IMR-90 (cell line): ENCODE data around the gene FOXC2. TPM values are rescaled to one million over a fixed set of nuclear protein-coding genes. Genes with fewer than 3 reads are reported as not detected.

Experiments
- ATAC-seq: fragments of 200-7000 bp; cut with Tn5 transposase; 2 replicates; pipeline ENCODE4 v1.9.1; 2020; ENCODE audit warnings: low read depth, mild to moderate bottlenecking, moderate library complexity
- BruUV-seq: library from RNA; stranded (reverse); fragments of 400-500 nt; replicated peaks from 2 replicates; lab custom pipeline; 2021; lab: Mats Ljungman, UMichigan
- CTCF ChIA-PET: fragments of 300-600 bp; formaldehyde crosslinking; extraction: SDS; loops from one replicate; lab custom pipeline; 2021; ENCODE audit warnings: antibody characterized with exemption; lab: Yijun Ruan, JAX
- POLR2A ChIA-PET: fragments of 300-600 bp; sonication (Branson Sonifier 250); formaldehyde crosslinking; loops from one replicate; lab custom pipeline; 2022; ENCODE audit warnings: antibody characterized with exemption; ENCODE audit not compliant: unreplicated experiment; lab: Charles Lee
- DNase-seq: peaks from one replicate; pipeline ENCODE4 v3.0.0; 2013
- H2AFZ ChIP-seq: replicated peaks from 2 replicates; pipeline ENCODE3; 2013; ENCODE audit warnings: low read length, mild to moderate bottlenecking; ENCODE audit not compliant: poor library complexity
- H2AK5ac ChIP-seq: 2 replicates; pipeline ENCODE4 v1.6.1; 2013; ENCODE audit warnings: low read depth, low read length, inconsistent platforms
- H2AK9ac ChIP-seq: replicated peaks from 2 replicates; pipeline ENCODE3; 2013; ENCODE audit warnings: mild to moderate bottlenecking, low read depth, low read length, moderate library complexity; ENCODE audit not compliant: poor library complexity
- H2BK120ac ChIP-seq: 2 replicates; pipeline ENCODE4 v1.6.1; 2013; ENCODE audit warnings: low read depth, low read length, inconsistent platforms
- H2BK15ac ChIP-seq: 3 replicates; pipeline ENCODE4 v1.6.1; 2013; ENCODE audit warnings: low read depth, low read length, inconsistent platforms
- H2BK20ac ChIP-seq: 2 replicates; pipeline ENCODE4 v1.6.1; 2013; ENCODE audit warnings: low read depth, mild to moderate bottlenecking, inconsistent platforms, low read length, moderate library complexity
- H2BK5ac ChIP-seq: 2 replicates; pipeline ENCODE4 v1.6.1; 2013; ENCODE audit warnings: mild to moderate bottlenecking, low read depth, low read length, inconsistent platforms; ENCODE audit not compliant: poor library complexity, severe bottlenecking
- H3K14ac ChIP-seq: replicated peaks from 2 replicates; pipeline ENCODE4 v1.6.1; 2013; ENCODE audit warnings: low read depth, low read length, inconsistent platforms
- H3K18ac ChIP-seq: 2 replicates; pipeline ENCODE4 v1.6.1; 2013; ENCODE audit warnings: low read depth, low read length, control low read depth
- H3K23ac ChIP-seq: 2 replicates; pipeline ENCODE4 v1.6.1; 2013; ENCODE audit warnings: low read depth, low read length, inconsistent platforms
- H3K27ac ChIP-seq: 2 replicates; pipeline ENCODE4 v1.5.1; 2013; ENCODE audit warnings: mild to moderate bottlenecking, control low read depth, low read length; ENCODE audit not compliant: insufficient read depth
- H3K27me3 ChIP-seq: 2 replicates; pipeline ENCODE4 v1.6.1; 2013; ENCODE audit warnings: low read length; ENCODE audit not compliant: control insufficient read depth, insufficient read depth
- H3K36me3 ChIP-seq: 2 replicates; pipeline ENCODE4 v1.6.1; 2013; ENCODE audit warnings: low read length, mixed read lengths; ENCODE audit not compliant: control insufficient read depth, insufficient read depth
- H3K4ac ChIP-seq: 2 replicates; pipeline ENCODE4 v1.6.1; 2013; ENCODE audit warnings: low read depth, low read length, inconsistent platforms
- H3K4me1 ChIP-seq: 2 replicates; pipeline ENCODE4 v1.6.1; 2013; ENCODE audit warnings: low read length, mixed read lengths; ENCODE audit not compliant: control insufficient read depth, insufficient read depth
- H3K4me2 ChIP-seq: 2 replicates; pipeline ENCODE4 v1.6.1; 2013; ENCODE audit warnings: low read depth, mild to moderate bottlenecking, control low read depth, low read length, moderate library complexity
- H3K4me3 ChIP-seq: 2 replicates; pipeline ENCODE4 v1.5.1; 2013; ENCODE audit warnings: low read depth, mild to moderate bottlenecking, control low read depth, low read length, moderate library complexity; ENCODE audit not compliant: insufficient read depth
- H3K56ac ChIP-seq: 2 replicates; pipeline ENCODE4 v1.6.1; 2013; ENCODE audit warnings: low read length, inconsistent platforms; ENCODE audit not compliant: insufficient read depth; ENCODE audit errors: extremely low read depth
- H3K79me1 ChIP-seq, 2 experiments: 2 replicates each; pipeline ENCODE4 v1.6.1; 2013; ENCODE audit warnings: low read length in 2 of 2, inconsistent platforms in 1 of 2, low read depth in 1 of 2
- H3K9ac ChIP-seq: 2 replicates; pipeline ENCODE4 v1.6.1; 2013; ENCODE audit warnings: low read depth, low read length, control low read depth
- H3K9me1 ChIP-seq: 2 replicates; pipeline ENCODE4 v1.6.1; 2013; ENCODE audit warnings: low read length, inconsistent platforms; ENCODE audit not compliant: insufficient read depth
- H3K9me3 ChIP-seq: 2 replicates; pipeline ENCODE4 v1.6.1; 2013; ENCODE audit warnings: low read length; ENCODE audit not compliant: control insufficient read depth, insufficient read depth
- H4K20me1 ChIP-seq: 2 replicates; pipeline ENCODE4 v1.6.1; 2013; ENCODE audit warnings: low read length, inconsistent platforms; ENCODE audit not compliant: insufficient read depth
- H4K5ac ChIP-seq: 2 replicates; pipeline ENCODE4 v1.6.1; 2013; ENCODE audit warnings: mild to moderate bottlenecking, low read depth, low read length, control low read depth
- H4K8ac ChIP-seq, 2 experiments: 2 replicates each; pipeline ENCODE4 v1.6.1; 2013; ENCODE audit warnings: low read depth in 2 of 2, low read length in 2 of 2, control low read depth in 1 of 2, inconsistent platforms in 1 of 2
- H4K91ac ChIP-seq: 2 replicates; pipeline ENCODE4 v1.6.1; 2013; ENCODE audit warnings: low read depth, low read length, inconsistent platforms; ENCODE audit not compliant: insufficient read depth
- MAFK ChIP-seq: IDR thresholded peaks from 2 replicates; pipeline ENCODE4 v1.6.1; 2012; ENCODE audit warnings: low read depth, low read length, improper control_type of control experiment
- MAZ ChIP-seq: IDR thresholded peaks from 2 replicates; pipeline ENCODE4 v1.6.1; 2012; ENCODE audit warnings: low read depth, mild to moderate bottlenecking, low read length, improper control_type of control experiment, moderate library complexity, borderline replicate concordance
- MXI1 ChIP-seq: IDR thresholded peaks from 2 replicates; pipeline ENCODE4 v1.6.1; 2012; ENCODE audit warnings: low read depth, mild to moderate bottlenecking, low read length, moderate library complexity, borderline replicate concordance
- RAD21 ChIP-seq: IDR thresholded peaks from 2 replicates; pipeline ENCODE4 v1.6.1; 2012; ENCODE audit warnings: low read length, improper control_type of control experiment
- RFX5 ChIP-seq: IDR thresholded peaks from 2 replicates; pipeline ENCODE4 v1.8.0; 2012; ENCODE audit warnings: low read depth, mild to moderate bottlenecking, low read length, moderate library complexity
- SMC3 ChIP-seq: fragments of 150-350 bp; IDR thresholded peaks from 2 replicates; pipeline ENCODE4 v1.6.1; 2016; ENCODE audit warnings: low read depth, mild to moderate bottlenecking, antibody characterized with exemption, low read length, moderate library complexity
- WGBS, 2 experiments: methylation state at CpG; one replicate each; pipeline versions ENCODE4 v1.1.5 to v1.1.7; 2013; ENCODE audit warnings: missing lambda C conversion rate in 2 of 2; ENCODE audit not compliant: insufficient read length in 1 of 2; ENCODE audit errors: extremely low coverage in 2 of 2; 5-methylcytosine and 5-hydroxymethylcytosine counted together
- dilution Hi-C: fragments of 300-500 bp; cut with HindIII; formaldehyde crosslinking; loops from one replicate; pipeline ENCODE4 v1.14.3; 2018; ENCODE audit warnings: low sequenced_read_pairs; ENCODE audit not compliant: unreplicated experiment
- in situ Hi-C: fragments of 300-500 bp; cut with MboI; formaldehyde crosslinking; loops from 3 replicates; pipeline ENCODE4 v1.14.3; 2019; ENCODE audit warnings: low sequenced_read_pairs, inconsistent platforms, mixed read lengths
- intact Hi-C: fragments of 100-400 bp; cut with micrococcal nuclease; formaldehyde crosslinking; loops from 2 replicates; pipeline ENCODE4 v1.10.0; 2022
- polyA plus RNA-seq, 3 experiments: library from polyadenylated mRNA; depleted of rRNA; stranded (reverse); fragments of >200 nt; gene quantifications; 2 replicates each; pipeline ENCODE4 v1.2.3, GENCODE V29; 2012; ENCODE audit warnings: low replicate concordance in 1 of 3
- total RNA-seq: library from RNA; depleted of rRNA; stranded (reverse); fragments of >200 nt; gene quantifications from 2 replicates; pipeline ENCODE4 v1.2.3, GENCODE V29; 2012
- TF ChIP-seq, protein P1 (sequence below): conservative IDR thresholded peaks from 2 replicates; pipeline ENCODE4 v1.5.1; 2012; ENCODE audit warnings: mild to moderate bottlenecking, low read depth, low read length, improper control_type of control experiment

The FOXC2 gene
- total and polyA plus RNA-seq, 2 of the 4 experiments (the other 2 are of a cell fraction): 0.90 to 6.4 TPM

- Histone ChIP-seq H3K9me3 (no peaks in the 10 kb centered on the region), H3K56ac (peak overlapping the region; percentile 51; the same call in 1 of the 2 replicates), H4K8ac (peak overlapping the region in 1 of 2 experiments; percentile 42; a peak in 2 of 4 replicates), H3K79me1 (peaks cover 9 to 29% of the 10 kb centered on the region in 2 experiments), H3K18ac (no peak overlapping the region), H4K20me1 (0 out of 2 replicates have a peak, but pooled peaks cover 7% of the 10 kb centered on the region), H3K23ac (peak overlapping the region; percentile 90), H2BK20ac (no peak overlapping the region; the same call in 1 of the 2 replicates), H3K27me3 (no peaks in the 10 kb centered on the region), H4K91ac (peak overlapping the region; percentile 76; the same call in 1 of the 2 replicates), H2BK120ac (peak overlapping the region; percentile 70), H3K14ac (peak overlapping the region; percentile 62; the same call in 1 of the 2 replicates), H3K36me3 (no peaks in the 10 kb centered on the region), H2BK15ac (peak overlapping the region; percentile 37; the same call in 1 of the 3 replicates), H3K9ac (peak overlapping the region; percentile 98), H3K4ac (peak overlapping the region; percentile 65; the same call in 1 of the 2 replicates), H2AK5ac (peak overlapping the region; percentile 40), H4K5ac (no peak overlapping the region; the same call in 1 of the 2 replicates), H3K27ac (peak overlapping the region; percentile 96), H2AK9ac (peak overlapping the region; percentile 84), H2BK5ac (peak overlapping the region; percentile 87), H3K9me1 (peaks cover 2% of the 10 kb centered on the region; the same call in 1 of the 2 replicates), H3K4me3 (peak overlapping the region; percentile 98), H3K4me1 (peaks cover 7% of the 10 kb centered on the region), H3K4me2 (peak overlapping the region; percentile 97), H2AFZ (peak overlapping the region; percentile 88)
- 2% methylated on average over 53 of the region's 116 CpGs; no CpG with 5 or more reads in 1 of the 2 experiments for WGBS, 2 experiments
- ChIA-PET POLR2A (no interaction called here), CTCF (interaction anchor here (1.5 kb wide), 1 partner anchor 494 kb away, joined by 4 read pairs; no protein-coding TSS in a partner anchor)
- peak; percentile 38 for ATAC-seq
- no peak for TF ChIP-seq MAFK
- TF ChIP-seq RFX5: no peak
- 0 out of 2 replicates have a peak, but pooled peaks have one; percentile 24 for TF ChIP-seq SMC3
- TF ChIP-seq, protein P1, sequence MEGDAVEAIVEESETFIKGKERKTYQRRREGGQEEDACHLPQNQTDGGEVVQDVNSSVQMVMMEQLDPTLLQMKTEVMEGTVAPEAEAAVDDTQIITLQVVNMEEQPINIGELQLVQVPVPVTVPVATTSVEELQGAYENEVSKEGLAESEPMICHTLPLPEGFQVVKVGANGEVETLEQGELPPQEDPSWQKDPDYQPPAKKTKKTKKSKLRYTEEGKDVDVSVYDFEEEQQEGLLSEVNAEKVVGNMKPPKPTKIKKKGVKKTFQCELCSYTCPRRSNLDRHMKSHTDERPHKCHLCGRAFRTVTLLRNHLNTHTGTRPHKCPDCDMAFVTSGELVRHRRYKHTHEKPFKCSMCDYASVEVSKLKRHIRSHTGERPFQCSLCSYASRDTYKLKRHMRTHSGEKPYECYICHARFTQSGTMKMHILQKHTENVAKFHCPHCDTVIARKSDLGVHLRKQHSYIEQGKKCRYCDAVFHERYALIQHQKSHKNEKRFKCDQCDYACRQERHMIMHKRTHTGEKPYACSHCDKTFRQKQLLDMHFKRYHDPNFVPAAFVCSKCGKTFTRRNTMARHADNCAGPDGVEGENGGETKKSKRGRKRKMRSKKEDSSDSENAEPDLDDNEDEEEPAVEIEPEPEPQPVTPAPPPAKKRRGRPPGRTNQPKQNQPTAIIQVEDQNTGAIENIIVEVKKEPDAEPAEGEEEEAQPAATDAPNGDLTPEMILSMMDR: peak; percentile 46
- TF ChIP-seq RAD21: peak; percentile 47
- no peak for TF ChIP-seq MAZ
- peak; percentile 34; the same call in 1 of the 2 replicates for TF ChIP-seq MXI1
- in situ Hi-C loops (loop anchor here (5.0 kb wide), 1 partner anchor 494 kb away; no protein-coding TSS in a partner anchor), intact Hi-C loops (loop anchor here (10.0 kb wide), 1 partner anchor 1067 kb away; no protein-coding TSS in a partner anchor), dilution Hi-C loops (no loop called here)
- DNase-seq: peak; percentile 39
- BruUV-seq: no TSS peak
These were observed 1.3 kb downstream of the FOXC2 start for GRCh38 chr16:86567701-86568581.
